H1 (cell line): ENCODE measurements around the gene ZNF888. TPM values are rescaled to one million over a fixed set of nuclear protein-coding genes. Genes with fewer than 3 reads are reported as not detected.

Experiments
- RNF2 ChIP-seq: fragments of 200-900, 300-1000 bp; sonication (generic); IDR thresholded peaks from 2 replicates; pipeline ENCODE4 v1.7.1; 2016; ENCODE audit warnings: borderline replicate concordance, low read depth, mild to moderate bottlenecking, antibody characterized with exemption, low read length; ENCODE audit not compliant: poor library complexity, severe bottlenecking; ENCODE audit errors: missing control alignments
- SRF ChIP-seq: IDR thresholded peaks from 2 replicates; pipeline ENCODE4 v1.6.1; 2011; ENCODE audit warnings: mild to moderate bottlenecking, low read depth, low read length, moderate library complexity
- ZNF274 ChIP-seq: IDR thresholded peaks from 2 replicates; pipeline ENCODE4 v1.7.0; 2012; ENCODE audit warnings: low read length, borderline replicate concordance; ENCODE audit errors: extremely low read depth
- polyA plus RNA-seq, 7 experiments: library from polyadenylated mRNA; depleted of rRNA in 3 of 7; stranded (reverse) in 5 of 7; unstranded in 2 of 7; fragments of >200 nt in 5 of 7; fragments of 200-250 nt in 2 of 7; gene quantifications; 1 replicate in 5 of 7; 2 replicates in 1 of 7; 4 replicates in 1 of 7; pipeline versions ENCODE4 v1.2.1 to v1.2.3, GENCODE V29; 2011 to 2013; ENCODE audit warnings: missing spikeins in 2 of 7, mixed read lengths in 2 of 7
- total RNA-seq: library from RNA; stranded (reverse); fragmentation: NEBNext Ultra II Directional; extraction: Animal tissue kit (Norgen Biotek cat#: 25700); gene quantifications from 2 replicates; pipeline ENCODE4 v1.2.1, GENCODE V29; 2021
- TF ChIP-seq, protein P1 (sequence below), 3 experiments: IDR thresholded peaks; 1 replicate in 2 of 3; 2 replicates in 1 of 3; pipeline versions ENCODE4 v1.5.1 to v1.6.1; 2011; ENCODE audit warnings: low read length in 3 of 3, mild to moderate bottlenecking in 3 of 3, inconsistent platforms in 2 of 3, low read depth in 1 of 3, moderate library complexity in 1 of 3; ENCODE audit not compliant: insufficient read depth in 1 of 3; ENCODE audit errors: control extremely low read depth in 1 of 3

The ZNF888 gene
- total and polyA plus RNA-seq, 2 of the 8 experiments (the other 6 are each of a cell fraction or from before 2014, with no cell fraction given), result 1.1 to 8.6 TPM

GRCh38 chr19:52962394-52963246 lies 39.4 kb upstream of the ZNF888 start, which contains the start of gene ZNF816 (continued):
- no peak for TF ChIP-seq RNF2
- no peak for TF ChIP-seq SRF
- no peak for TF ChIP-seq ZNF274
- TF ChIP-seq, protein P1, sequence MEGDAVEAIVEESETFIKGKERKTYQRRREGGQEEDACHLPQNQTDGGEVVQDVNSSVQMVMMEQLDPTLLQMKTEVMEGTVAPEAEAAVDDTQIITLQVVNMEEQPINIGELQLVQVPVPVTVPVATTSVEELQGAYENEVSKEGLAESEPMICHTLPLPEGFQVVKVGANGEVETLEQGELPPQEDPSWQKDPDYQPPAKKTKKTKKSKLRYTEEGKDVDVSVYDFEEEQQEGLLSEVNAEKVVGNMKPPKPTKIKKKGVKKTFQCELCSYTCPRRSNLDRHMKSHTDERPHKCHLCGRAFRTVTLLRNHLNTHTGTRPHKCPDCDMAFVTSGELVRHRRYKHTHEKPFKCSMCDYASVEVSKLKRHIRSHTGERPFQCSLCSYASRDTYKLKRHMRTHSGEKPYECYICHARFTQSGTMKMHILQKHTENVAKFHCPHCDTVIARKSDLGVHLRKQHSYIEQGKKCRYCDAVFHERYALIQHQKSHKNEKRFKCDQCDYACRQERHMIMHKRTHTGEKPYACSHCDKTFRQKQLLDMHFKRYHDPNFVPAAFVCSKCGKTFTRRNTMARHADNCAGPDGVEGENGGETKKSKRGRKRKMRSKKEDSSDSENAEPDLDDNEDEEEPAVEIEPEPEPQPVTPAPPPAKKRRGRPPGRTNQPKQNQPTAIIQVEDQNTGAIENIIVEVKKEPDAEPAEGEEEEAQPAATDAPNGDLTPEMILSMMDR (IDR thresholded peaks at IDR 0.05; ENCODE audit: control extremely low read depth in 1 of 3, insufficient read depth in 1 of 3, low read depth in 1 of 3, low read length in 3 of 3), result no peak
